Right atrium auricular region (tissue), 2 donors: ENCODE measurements around the gene PPM1H. TPM values are rescaled to one million over a fixed set of nuclear protein-coding genes. Genes with fewer than 3 reads are reported as not detected.

Experiments
- DNase-seq: peaks from one replicate; pipeline ENCODE4 v3.0.0-alpha.2; 2019; ENCODE audit warnings: low spot score
- H3K27ac ChIP-seq, 2 donors: fragments of 200-600 bp; sonication (generic); 1 replicate in 1 of 2; 2 replicates in 1 of 2; pipeline ENCODE4 v1.5.1; 2016 to 2019
- H3K27me3 ChIP-seq, 2 donors: fragments of 200-600 bp; sonication (generic); one replicate each; pipeline versions ENCODE4 v1.5.1 to v1.6.0; 2017 to 2019
- H3K36me3 ChIP-seq: fragments of 200-600 bp; sonication (generic); one replicate; pipeline ENCODE4 v1.5.1; 2016
- H3K4me1 ChIP-seq, 2 donors: fragments of 200-600 bp; sonication (generic); one replicate each; pipeline versions ENCODE4 v1.5.1 to v1.6.0; 2017 to 2019
- H3K4me3 ChIP-seq, 2 donors: fragments of 200-600 bp; sonication (generic); 1 replicate in 1 of 2; 2 replicates in 1 of 2; pipeline ENCODE4 v1.5.1; 2017 to 2019; ENCODE audit warnings: mild to moderate bottlenecking in 1 of 2, moderate library complexity in 1 of 2
- H3K9me3 ChIP-seq, 2 donors: fragments of 200-600 bp; sonication (generic); one replicate each; pipeline ENCODE4 v1.5.1; 2019
- CTCF ChIP-seq, 2 donors: fragments of 200-600 bp; sonication (generic); IDR thresholded peaks; one replicate each; pipeline ENCODE4 v1.5.1; 2019; ENCODE audit warnings: antibody characterized with exemption in 2 of 2
- total RNA-seq, 2 donors: library from RNA; depleted of rRNA; stranded (reverse); fragments of >200 nt; gene quantifications; one replicate each; pipeline ENCODE4 v1.1.0, GENCODE V29; 2016

PPM1H gene
- total RNA-seq, 2 donors from 2014 or later, result 3.1 to 5.0 TPM

- H3K9me3 ChIP-seq, result no peaks in the 10 kb centered on the region
- no peak for DNase-seq
- no peak overlapping the region for H3K27ac ChIP-seq
- no peak overlapping the region for H3K4me3 ChIP-seq
- no peak for TF ChIP-seq CTCF (IDR thresholded peaks at IDR 0.05)
- H3K27me3 ChIP-seq, result no peaks in the 10 kb centered on the region
- no peaks in the 10 kb centered on the region for H3K36me3 ChIP-seq
- no peaks in the 10 kb centered on the region for H3K4me1 ChIP-seq
Measured at GRCh38 chr12:62640910-62641448, 294.0 kb downstream of the PPM1H start.

GRCh38 chr12:62637679-62638078 is 297.3 kb downstream of the PPM1H start:
- TF ChIP-seq CTCF (IDR thresholded peaks at IDR 0.05), result no peak
- H3K36me3 ChIP-seq, result no peaks in the 10 kb centered on the region
- H3K4me3 ChIP-seq, result no peak overlapping the region
- H3K27me3 ChIP-seq, result no peaks in the 10 kb centered on the region
- no peak overlapping the region for H3K27ac ChIP-seq
- no peak for DNase-seq
- H3K4me1 ChIP-seq, result peaks cover 0 to 4% of the 10 kb centered on the region in 2 donors
- no peaks in the 10 kb centered on the region for H3K9me3 ChIP-seq

GRCh38 chr12:62635649-62636048 is 299.3 kb downstream of the PPM1H start:
- H3K36me3 ChIP-seq, result no peaks in the 10 kb centered on the region
- H3K4me1 ChIP-seq, result peaks cover 0 to 12% of the 10 kb centered on the region in 2 donors
- H3K4me3 ChIP-seq, result no peak overlapping the region
- no peak overlapping the region for H3K27ac ChIP-seq
- no peak for DNase-seq
- no peak for TF ChIP-seq CTCF (IDR thresholded peaks at IDR 0.05)
- H3K27me3 ChIP-seq, result no peaks in the 10 kb centered on the region
- no peaks in the 10 kb centered on the region for H3K9me3 ChIP-seq

- Histone ChIP-seq H3K9me3 (no peaks in the 10 kb centered on the region), H3K27me3 (no peaks in the 10 kb centered on the region), H3K27ac (peak overlapping the region; percentile 72 to 74), H3K36me3 (no peaks in the 10 kb centered on the region), H3K4me1 (peaks cover 0 to 12% of the 10 kb centered on the region in 2 donors), H3K4me3 (peak overlapping the region; percentile 45 to 58)
- DNase-seq, result no peak
- no peak for TF ChIP-seq CTCF (IDR thresholded peaks at IDR 0.05)
Measured at GRCh38 chr12:62632411-62632918, 302.5 kb downstream of the PPM1H start.

GRCh38 chr12:62631471-62632410 is 303.2 kb downstream of the PPM1H start:
- no peaks in the 10 kb centered on the region for H3K27me3 ChIP-seq
- peak; percentile 83 for DNase-seq
- H3K27ac ChIP-seq, result peak overlapping the region; percentile 72 to 74
- no peaks in the 10 kb centered on the region for H3K36me3 ChIP-seq
- H3K4me1 ChIP-seq, result peaks cover 0 to 12% of the 10 kb centered on the region in 2 donors
- H3K9me3 ChIP-seq, result no peaks in the 10 kb centered on the region
- peak in 1 of 2 donors; percentile 73 for TF ChIP-seq CTCF (IDR thresholded peaks at IDR 0.05)
- H3K4me3 ChIP-seq, result peak overlapping the region; percentile 45 to 58
